Liver (tissue), 9 donors: ENCODE measurements around the gene UBA52. TPM values are rescaled to one million over a fixed set of nuclear protein-coding genes. Genes with fewer than 3 reads are reported as not detected.
A peak's percentile ranks its signal among the peaks of the same experiment; 100 is the strongest.

Experiments
- DNase-seq: peaks from one replicate; pipeline ENCODE4 v3.0.0-alpha.2; 2017; ENCODE audit warnings: low spot score
- H3K27ac ChIP-seq, 2 donors: one replicate each; pipeline ENCODE4 v1.7.0; 2013; ENCODE audit warnings: inconsistent platforms in 2 of 2, low read length in 2 of 2, control low read depth in 1 of 2, low read depth in 1 of 2, mild to moderate bottlenecking in 1 of 2
- H3K27me3 ChIP-seq, 4 donors: one replicate each; pipeline versions ENCODE4 v1.6.1 to v1.7.0; 2013; ENCODE audit warnings: low read length in 3 of 4, inconsistent platforms in 1 of 4, mild to moderate bottlenecking in 1 of 4, moderate library complexity in 1 of 4; ENCODE audit not compliant: control insufficient read depth in 4 of 4, insufficient read depth in 4 of 4
- H3K36me3 ChIP-seq, 4 donors: one replicate each; pipeline versions ENCODE4 v1.6.1 to v1.7.0; 2013; ENCODE audit warnings: low read length in 3 of 4, mild to moderate bottlenecking in 3 of 4, low read depth in 1 of 4, moderate library complexity in 1 of 4; ENCODE audit not compliant: control insufficient read depth in 4 of 4, insufficient read depth in 3 of 4
- H3K4me1 ChIP-seq, 4 donors: one replicate each; pipeline versions ENCODE4 v1.6.1 to v1.7.0; 2013; ENCODE audit warnings: low read length in 3 of 4, mild to moderate bottlenecking in 3 of 4, moderate library complexity in 1 of 4; ENCODE audit not compliant: control insufficient read depth in 4 of 4, insufficient read depth in 4 of 4
- H3K4me3 ChIP-seq, 3 donors: one replicate each; pipeline versions ENCODE4 v1.6.1 to v1.7.0; 2013; ENCODE audit warnings: low read length in 3 of 3, control low read depth in 1 of 3, low read depth in 1 of 3, mild to moderate bottlenecking in 1 of 3
- H3K9ac ChIP-seq, 2 donors: one replicate each; pipeline ENCODE4 v1.7.0; 2013; ENCODE audit warnings: low read length in 2 of 2, mild to moderate bottlenecking in 2 of 2, moderate library complexity in 2 of 2, control low read depth in 1 of 2, low read depth in 1 of 2
- H3K9me3 ChIP-seq, 4 donors: one replicate each; pipeline versions ENCODE4 v1.6.1 to v1.7.0; 2013; ENCODE audit warnings: low read length in 3 of 4; ENCODE audit not compliant: control insufficient read depth in 4 of 4
- ATF3 ChIP-seq: IDR thresholded peaks from 2 replicates; pipeline ENCODE4 v1.6.1; 2016; ENCODE audit warnings: antibody characterized with exemption
- CTCF ChIP-seq: fragments of 150-350 bp; IDR thresholded peaks from 2 replicates; pipeline ENCODE4 v1.5.1; 2017; ENCODE audit warnings: improper control_type of control experiment, low read depth, low read length; ENCODE audit not compliant: missing input control
- EGR1 ChIP-seq, 2 donors: IDR thresholded peaks; 2 replicates each; pipeline ENCODE4 v1.6.1; 2016 to 2018; ENCODE audit warnings: antibody characterized with exemption in 2 of 2, low read depth in 2 of 2
- FOXA1 ChIP-seq: IDR thresholded peaks from 2 replicates; pipeline ENCODE4 v1.6.1; 2016; ENCODE audit warnings: antibody characterized with exemption
- FOXA2 ChIP-seq: IDR thresholded peaks from 2 replicates; pipeline ENCODE4 v1.6.1; 2016; ENCODE audit warnings: antibody characterized with exemption
- GABPA ChIP-seq, 2 donors: IDR thresholded peaks in 1 of 2; conservative IDR thresholded peaks in 1 of 2; 2 replicates each; pipeline ENCODE4 v1.6.1; 2016; ENCODE audit warnings: antibody characterized with exemption in 2 of 2, mild to moderate bottlenecking in 1 of 2, moderate library complexity in 1 of 2
- HNF4A ChIP-seq, 2 donors: conservative IDR thresholded peaks; 2 replicates each; pipeline ENCODE4 v1.6.1; 2016; ENCODE audit warnings: antibody characterized with exemption in 2 of 2, mild to moderate bottlenecking in 2 of 2
- HNF4G ChIP-seq: IDR thresholded peaks from 2 replicates; pipeline ENCODE4 v1.6.1; 2016; ENCODE audit warnings: antibody characterized with exemption
- JUND ChIP-seq, 2 donors: IDR thresholded peaks; 2 replicates each; pipeline ENCODE4 v1.6.1; 2016; ENCODE audit warnings: antibody characterized with exemption in 2 of 2
- MAX ChIP-seq: IDR thresholded peaks from 2 replicates; pipeline ENCODE4 v1.6.1; 2016; ENCODE audit warnings: antibody characterized with exemption
- NR2F2 ChIP-seq: IDR thresholded peaks from 2 replicates; pipeline ENCODE4 v1.6.1; 2016; ENCODE audit warnings: antibody characterized with exemption
- RAD21 ChIP-seq, 2 donors: IDR thresholded peaks; 2 replicates each; pipeline ENCODE4 v1.6.1; 2016; ENCODE audit warnings: antibody characterized with exemption in 2 of 2, mild to moderate bottlenecking in 2 of 2
- REST ChIP-seq: IDR thresholded peaks from 2 replicates; pipeline ENCODE4 v1.6.1; 2016; ENCODE audit warnings: antibody characterized with exemption, mild to moderate bottlenecking
- RXRA ChIP-seq, 2 donors: IDR thresholded peaks; 2 replicates each; pipeline ENCODE4 v1.6.1; 2017 to 2018; ENCODE audit warnings: antibody characterized with exemption in 2 of 2, mild to moderate bottlenecking in 1 of 2
- SP1 ChIP-seq: IDR thresholded peaks from 2 replicates; pipeline ENCODE4 v1.6.1; 2018; ENCODE audit warnings: antibody characterized with exemption, mild to moderate bottlenecking
- TAF1 ChIP-seq: conservative IDR thresholded peaks from 2 replicates; pipeline ENCODE4 v1.6.1; 2016; ENCODE audit warnings: antibody characterized with exemption, mild to moderate bottlenecking
- YY1 ChIP-seq: IDR thresholded peaks from 2 replicates; pipeline ENCODE4 v1.6.1; 2016; ENCODE audit warnings: antibody characterized with exemption, mild to moderate bottlenecking
- ZBTB33 ChIP-seq: IDR thresholded peaks from 2 replicates; pipeline ENCODE4 v1.6.1; 2016; ENCODE audit warnings: antibody characterized with exemption
- WGBS: extraction: QIAGEN DNeasy Blood & Tissue Kit; methylation state at CpG from one replicate; pipeline ENCODE4 v1.1.7; 2013; 5-methylcytosine and 5-hydroxymethylcytosine counted together
- polyA plus RNA-seq, 2 donors: library from polyadenylated mRNA; stranded (reverse) in 1 of 2; unstranded in 1 of 2; fragments of 200-250 nt in 1 of 2; fragments of >200 nt in 1 of 2; fragmentation: Nextera tagmentation in 1 of 2; extraction: Ambion mirVana in 1 of 2; gene quantifications; one replicate each; pipeline versions ENCODE4 v1.2.1 to v1.2.3, GENCODE V29; 2013 to 2015
- total RNA-seq, 2 donors: library from RNA; depleted of rRNA; stranded (reverse); fragments of >200 nt; gene quantifications; one replicate each; pipeline ENCODE4 v1.2.3, GENCODE V29; 2014
- donor health status: healthy.
- donor health status: healthy.
- donor health status: healthy.
- donor health status: healthy.
- donor health status: healthy.

The UBA52 gene
- 100 to 1,000 TPM; 324 to 585 TPM for total RNA-seq
- 100 to 1,000 TPM; 382 to 647 TPM for polyA plus RNA-seq

GRCh38 chr19:18571564-18572344 is at the start of gene UBA52:
TSS of gene UBA52 (plus strand) at chr19:18571857. CDS start at chr19:18573301, 1,444 bp downstream.
- TF ChIP-seq ZBTB33 (peak; percentile 57), EGR1 (IDR thresholded peaks at IDR 0.05; ENCODE audit: low read depth in 2 of 2) (peak; percentile 38 to 77), SP1 (peak; percentile 79), GABPA (IDR thresholded peaks at IDR 0.05 in 1 of 2, conservative IDR thresholded peaks at IDR 0.05 in 1 of 2) (peak; percentile 77 to 95), HNF4A (conservative IDR thresholded peaks at IDR 0.05) (peak; percentile 19 to 39), RAD21 (IDR thresholded peaks at IDR 0.05) (peak; percentile 64 to 69), HNF4G (no peak), RXRA (IDR thresholded peaks at IDR 0.05) (peak; percentile 42 to 51), FOXA1 (peak; percentile 52), ATF3 (no peak), CTCF (no peak), MAX (peak; percentile 98), JUND (IDR thresholded peaks at IDR 0.05) (peak; percentile 46 to 63), REST (peak; percentile 83), TAF1 (peak; percentile 35), NR2F2 (no peak), YY1 (peak; percentile 100), FOXA2 (no peak)
- H3K27me3 ChIP-seq, result no peaks in the 10 kb centered on the region
- H3K36me3 ChIP-seq, result peaks cover 19 to 52% (median 31%) of the 10 kb centered on the region in 4 donors
- H3K27ac ChIP-seq, result peak within 1 kb of the TSS; percentile 79 to 92
- WGBS, result under 1% methylated on average over 75 of the region's 75 CpGs
- peaks cover 4 to 20% (median 11%) of the 10 kb centered on the region in 4 donors for H3K4me1 ChIP-seq
- peak within 1 kb of the TSS; percentile 67 to 100 (median 93) for H3K4me3 ChIP-seq
- peak within 1 kb of the TSS; percentile 86 to 98 for H3K9ac ChIP-seq
- no peaks in the 10 kb centered on the region for H3K9me3 ChIP-seq
- DNase-seq, result peak; percentile 99
